SK-N-SH (cell line): ENCODE results near the gene CLCN6. TPM values are rescaled to one million over a fixed set of nuclear protein-coding genes. Genes with fewer than 3 reads are reported as not detected.
A peak's percentile ranks its signal among the peaks of the same experiment; 100 is the strongest.

Source experiments
- CTCF ChIA-PET: fragments of 300-600, 350-600 bp; formaldehyde crosslinking; extraction: SDS; loops from one replicate; lab custom pipeline; 2021; lab: Yijun Ruan, JAX
- POLR2A ChIA-PET: fragments of 350-600 bp; sonication (Branson Sonifier 250); formaldehyde crosslinking; extraction: SDS; loops from one replicate; lab custom pipeline; 2020; ENCODE audit warnings: antibody characterized with exemption, inconsistent platforms; lab: Yijun Ruan, JAX
- DNase-seq: peaks from one replicate; pipeline ENCODE4 v3.0.0; 2012
- H2AFZ ChIP-seq: fragments of 200-600 bp; sonication (generic); 2 replicates; pipeline ENCODE4 v1.8.1; 2016; ENCODE audit warnings: antibody characterized with exemption, mild to moderate bottlenecking, low read depth
- H3F3A ChIP-seq: fragments of 200-600 bp; sonication (generic); replicated peaks from 2 replicates; pipeline ENCODE3; 2016; ENCODE audit warnings: antibody characterized with exemption, mild to moderate bottlenecking; ENCODE audit not compliant: insufficient read depth
- H3K27ac ChIP-seq, 2 experiments: fragments of 200-500 bp in 1 of 2; fragments of 200-600 bp in 1 of 2; sonication (Bioruptor generic) in 1 of 2; sonication (generic), shearing (Covaris generic) in 1 of 2; 2 replicates each; pipeline versions ENCODE4 v1.5.1 to v1.6.1; 2014 to 2016; ENCODE audit warnings: low read depth in 2 of 2, inconsistent platforms in 1 of 2, low read length in 1 of 2, mild to moderate bottlenecking in 1 of 2, mixed read lengths in 1 of 2
- H3K27me3 ChIP-seq: fragments of 200-600 bp; sonication (generic), shearing (Covaris generic); 2 replicates; pipeline ENCODE4 v1.6.1; 2016; ENCODE audit warnings: mixed run types; ENCODE audit not compliant: insufficient read depth
- H3K36me3 ChIP-seq, 2 experiments: fragments of 200-500 bp in 1 of 2; fragments of 200-600 bp in 1 of 2; sonication (Bioruptor generic) in 1 of 2; sonication (generic) in 1 of 2; replicated peaks in 1 of 2; 2 replicates each; pipeline versions ENCODE3 to v1.5.1; 2014 to 2016; ENCODE audit warnings: low read length in 1 of 2, mild to moderate bottlenecking in 1 of 2; ENCODE audit not compliant: insufficient read depth in 2 of 2, control insufficient read depth in 1 of 2
- H3K4me1 ChIP-seq, 2 experiments: fragments of 200-500 bp in 1 of 2; fragments of 200-600 bp in 1 of 2; sonication (Bioruptor generic) in 1 of 2; sonication (generic), shearing (Covaris generic) in 1 of 2; 2 replicates each; pipeline versions ENCODE4 v1.5.1 to v1.6.1; 2014 to 2016; ENCODE audit warnings: low read depth in 1 of 2, low read length in 1 of 2, mixed run types in 1 of 2; ENCODE audit not compliant: insufficient read depth in 2 of 2, control insufficient read depth in 1 of 2
- H3K4me2 ChIP-seq: fragments of 200-600 bp; sonication (generic), shearing (Covaris generic); 2 replicates; pipeline ENCODE4 v1.6.1; 2017; ENCODE audit warnings: mixed run types
- H3K4me3 ChIP-seq, 2 experiments: fragments of 200-500 bp in 1 of 2; fragments of 200-600 bp in 1 of 2; sonication (Bioruptor generic) in 1 of 2; sonication (generic), shearing (Covaris generic) in 1 of 2; 2 replicates each; pipeline versions ENCODE4 v1.5.1 to v1.8.1; 2014 to 2016; ENCODE audit warnings: low read depth in 2 of 2, inconsistent platforms in 1 of 2, low read length in 1 of 2, mild to moderate bottlenecking in 1 of 2, mixed read lengths in 1 of 2, moderate library complexity in 1 of 2
- H3K79me2 ChIP-seq: fragments of 200-600 bp; sonication (generic); 2 replicates; pipeline ENCODE4 v1.8.1; 2017; ENCODE audit warnings: mild to moderate bottlenecking; ENCODE audit not compliant: insufficient read depth
- H3K9ac ChIP-seq: fragments of 200-600 bp; sonication (generic); 2 replicates; pipeline ENCODE4 v1.6.1; 2017; ENCODE audit warnings: mixed run types
- H3K9me2 ChIP-seq: fragments of 200-600 bp; sonication (generic); 2 replicates; pipeline ENCODE4 v1.6.1; 2017; ENCODE audit warnings: mixed run types
- H3K9me3 ChIP-seq: fragments of 200-600 bp; sonication (generic); 2 replicates; pipeline ENCODE4 v1.6.1; 2017; ENCODE audit warnings: mixed run types, mild to moderate bottlenecking, moderate library complexity
- H4K20me1 ChIP-seq: fragments of 200-600 bp; sonication (generic); 2 replicates; pipeline ENCODE4 v1.6.1; 2017; ENCODE audit warnings: mild to moderate bottlenecking, mixed run types; ENCODE audit not compliant: insufficient read depth
- ELF1 ChIP-seq: IDR thresholded peaks from 2 replicates; pipeline ENCODE4 v1.4.0; 2012
- EP300 ChIP-seq, 2 experiments: IDR thresholded peaks; 2 replicates each; pipeline versions ENCODE4 v1.4.0 to v1.6.1; 2012; ENCODE audit warnings: borderline replicate concordance in 1 of 2, low read depth in 1 of 2, low read length in 1 of 2
- EZH2phosphoT487 ChIP-seq: fragments of 200-600 bp; sonication (generic); IDR thresholded peaks from 2 replicates; pipeline ENCODE4 v1.6.1; 2017; ENCODE audit warnings: low read depth, mixed run types, mild to moderate bottlenecking, antibody characterized with exemption, moderate library complexity, borderline replicate concordance
- FOSL2 ChIP-seq: IDR thresholded peaks from 2 replicates; pipeline ENCODE4 v1.4.0; 2012; ENCODE audit warnings: low read depth, mild to moderate bottlenecking, moderate library complexity, borderline replicate concordance
- FOXJ3 ChIP-seq: sonication (generic); formaldehyde crosslinking; IDR thresholded peaks from 2 replicates; pipeline ENCODE4 v1.5.1; 2020; ENCODE audit warnings: mild to moderate bottlenecking, missing genetic modification reagents
- GATA2 ChIP-seq: sonication (generic); formaldehyde crosslinking; IDR thresholded peaks from 2 replicates; pipeline ENCODE4 v1.5.0; 2020; ENCODE audit warnings: mild to moderate bottlenecking, missing genetic modification reagents
- JUND ChIP-seq: IDR thresholded peaks from 2 replicates; pipeline ENCODE4 v1.4.0; 2012
- MEF2A ChIP-seq: IDR thresholded peaks from 2 replicates; pipeline ENCODE4 v1.4.0; 2012; ENCODE audit warnings: low read depth, borderline replicate concordance
- MXI1 ChIP-seq: IDR thresholded peaks from 2 replicates; pipeline ENCODE4 v1.6.1; 2012; ENCODE audit warnings: mild to moderate bottlenecking, low read depth, low read length, improper control_type of control experiment
- NRF1 ChIP-seq: IDR thresholded peaks from 2 replicates; pipeline ENCODE4 v1.6.1; 2012; ENCODE audit warnings: low read depth, mild to moderate bottlenecking, low read length
- POLR2AphosphoS5 ChIP-seq: IDR thresholded peaks from 2 replicates; pipeline ENCODE4 v1.6.1; 2012; ENCODE audit warnings: low read depth, low read length
- RCOR1 ChIP-seq: fragments of 150-350 bp; IDR thresholded peaks from 2 replicates; pipeline ENCODE4 v1.6.1; 2017; ENCODE audit warnings: antibody characterized with exemption, low read length
- RFX5 ChIP-seq: IDR thresholded peaks from 2 replicates; pipeline ENCODE4 v1.6.1; 2012; ENCODE audit warnings: mild to moderate bottlenecking, improper control_type of control experiment, low read length
- RXRA ChIP-seq: IDR thresholded peaks from 2 replicates; pipeline ENCODE4 v1.4.0; 2012; ENCODE audit warnings: low read depth, mild to moderate bottlenecking, borderline replicate concordance
- SMC3 ChIP-seq: IDR thresholded peaks from 2 replicates; pipeline ENCODE4 v1.6.1; 2012; ENCODE audit warnings: low read depth, low read length, improper control_type of control experiment
- TAF1 ChIP-seq: IDR thresholded peaks from 2 replicates; pipeline ENCODE4 v1.6.1; 2012; ENCODE audit warnings: low read depth, mild to moderate bottlenecking, low read length, moderate library complexity, borderline replicate concordance
- TCF12 ChIP-seq: IDR thresholded peaks from 2 replicates; pipeline ENCODE4 v1.4.0; 2012
- TEAD4 ChIP-seq: IDR thresholded peaks from 2 replicates; pipeline ENCODE4 v1.4.0; 2012; ENCODE audit warnings: mild to moderate bottlenecking, borderline replicate concordance; ENCODE audit not compliant: insufficient read depth
- WGBS: methylation state at CpG from one replicate; pipeline ENCODE4 v1.1.6; 2017; ENCODE audit warnings: low lambda C conversion rate; 5-methylcytosine and 5-hydroxymethylcytosine counted together
- polyA plus RNA-seq, 3 experiments: library from polyadenylated mRNA; depleted of rRNA; stranded (reverse); fragments of >200 nt; gene quantifications; 2 replicates each; pipeline ENCODE4 v1.2.3, GENCODE V29; 2012
- TF ChIP-seq, protein P1 (sequence below): IDR thresholded peaks from 2 replicates; pipeline ENCODE4 v1.4.0; 2012; ENCODE audit warnings: low read depth
- TF ChIP-seq, protein P2 (sequence below): IDR thresholded peaks from 2 replicates; pipeline ENCODE4 v1.4.0; 2012; ENCODE audit warnings: low read depth, borderline replicate concordance
- TF ChIP-seq, protein P3 (sequence below): fragments of 150-350 bp; IDR thresholded peaks from 2 replicates; pipeline ENCODE4 v1.6.1; 2016; ENCODE audit warnings: mild to moderate bottlenecking, low read depth, low read length
- TF ChIP-seq, protein P4 (sequence below): IDR thresholded peaks from 2 replicates; pipeline ENCODE4; 2012
- TF ChIP-seq, protein P5 (sequence below): IDR thresholded peaks from 2 replicates; pipeline ENCODE4 v1.4.0; 2012; ENCODE audit warnings: low read depth, borderline replicate concordance

Gene CLCN6, protein sequence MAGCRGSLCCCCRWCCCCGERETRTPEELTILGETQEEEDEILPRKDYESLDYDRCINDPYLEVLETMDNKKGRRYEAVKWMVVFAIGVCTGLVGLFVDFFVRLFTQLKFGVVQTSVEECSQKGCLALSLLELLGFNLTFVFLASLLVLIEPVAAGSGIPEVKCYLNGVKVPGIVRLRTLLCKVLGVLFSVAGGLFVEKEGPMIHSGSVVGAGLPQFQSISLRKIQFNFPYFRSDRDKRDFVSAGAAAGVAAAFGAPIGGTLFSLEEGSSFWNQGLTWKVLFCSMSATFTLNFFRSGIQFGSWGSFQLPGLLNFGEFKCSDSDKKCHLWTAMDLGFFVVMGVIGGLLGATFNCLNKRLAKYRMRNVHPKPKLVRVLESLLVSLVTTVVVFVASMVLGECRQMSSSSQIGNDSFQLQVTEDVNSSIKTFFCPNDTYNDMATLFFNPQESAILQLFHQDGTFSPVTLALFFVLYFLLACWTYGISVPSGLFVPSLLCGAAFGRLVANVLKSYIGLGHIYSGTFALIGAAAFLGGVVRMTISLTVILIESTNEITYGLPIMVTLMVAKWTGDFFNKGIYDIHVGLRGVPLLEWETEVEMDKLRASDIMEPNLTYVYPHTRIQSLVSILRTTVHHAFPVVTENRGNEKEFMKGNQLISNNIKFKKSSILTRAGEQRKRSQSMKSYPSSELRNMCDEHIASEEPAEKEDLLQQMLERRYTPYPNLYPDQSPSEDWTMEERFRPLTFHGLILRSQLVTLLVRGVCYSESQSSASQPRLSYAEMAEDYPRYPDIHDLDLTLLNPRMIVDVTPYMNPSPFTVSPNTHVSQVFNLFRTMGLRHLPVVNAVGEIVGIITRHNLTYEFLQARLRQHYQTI
- polyA plus RNA-seq (2012; rRNA removed), result 7.4 and 8.3 TPM in 2 replicates
- 4.3 and 4.7 TPM in 2 replicates for polyA plus RNA-seq (2012; cell fraction: cytosol; rRNA removed)
- polyA plus RNA-seq (2012; cell fraction: nucleus; rRNA removed), result 31.6 and 35.7 TPM in 2 replicates

DNA sequence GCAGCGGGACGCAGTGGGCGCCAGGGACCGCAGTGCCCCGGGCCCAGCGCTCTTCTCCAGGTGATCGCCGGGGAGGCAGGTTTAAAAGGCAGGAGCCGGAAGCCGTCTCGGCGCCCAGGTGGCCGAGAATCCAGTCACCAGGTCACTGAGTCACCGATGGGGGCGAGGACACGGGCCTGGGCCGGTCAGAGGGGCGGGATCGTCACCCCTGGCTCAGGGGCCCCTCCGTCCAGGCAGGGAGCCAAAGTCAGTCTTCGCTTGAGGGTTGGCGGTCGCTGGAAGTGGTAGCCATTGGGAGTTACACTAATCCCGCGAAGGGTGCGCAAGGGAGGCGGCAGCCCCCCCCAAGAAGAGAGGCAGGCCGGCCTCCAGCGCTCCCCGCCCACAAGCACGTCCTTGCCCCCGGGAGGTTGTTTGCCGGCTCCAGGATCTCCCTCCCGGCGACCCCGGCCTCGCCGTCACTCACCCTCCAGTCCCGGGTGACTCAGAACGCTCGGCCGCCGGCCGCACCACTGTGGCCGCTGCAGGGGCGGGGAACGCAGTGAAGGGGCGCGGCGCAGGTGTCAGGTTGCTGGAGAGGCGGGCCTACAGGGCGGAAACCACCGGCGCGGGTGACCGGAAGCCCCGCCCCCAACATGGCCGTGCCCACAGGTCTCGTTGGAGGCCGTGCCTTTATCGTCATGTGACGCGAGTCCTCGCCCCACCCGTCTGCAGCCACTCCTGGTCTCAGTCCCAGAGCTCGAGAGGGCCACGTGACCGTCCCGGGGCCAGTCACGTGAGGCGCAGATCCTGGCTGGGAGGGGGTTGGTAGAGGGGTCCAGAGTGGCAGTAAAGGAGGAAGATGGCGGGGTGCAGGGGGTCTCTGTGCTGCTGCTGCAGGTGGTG, at the start of gene CLCN6, which contains the start of gene MTHFR:
CLCN6 (plus strand) TSS at position 770 of the 885 bp plus-strand sequence; CDS start at position 842, 72 bp downstream.
MTHFR (minus strand) TSS at position 543 of the 885 bp plus-strand sequence. CDS start 2,848 bp downstream, outside the sequence.
- ChIA-PET CTCF (interaction anchor here (1.4 to 2.2 kb wide), 5 partner anchors 20 to 155 kb away, joined by 3 to 12 read pairs (median 7); no protein-coding TSS in a partner anchor), POLR2A (interaction anchor here (0.5 to 1.8 kb wide), 6 partner anchors 12 to 121 kb away, joined by 3 to 15 read pairs (median 3); no protein-coding TSS in a partner anchor)
- TF ChIP-seq, protein P1, sequence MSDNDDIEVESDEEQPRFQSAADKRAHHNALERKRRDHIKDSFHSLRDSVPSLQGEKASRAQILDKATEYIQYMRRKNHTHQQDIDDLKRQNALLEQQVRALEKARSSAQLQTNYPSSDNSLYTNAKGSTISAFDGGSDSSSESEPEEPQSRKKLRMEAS, result no peak; the same call in none of the 2 replicates
- TF ChIP-seq, protein P2, sequence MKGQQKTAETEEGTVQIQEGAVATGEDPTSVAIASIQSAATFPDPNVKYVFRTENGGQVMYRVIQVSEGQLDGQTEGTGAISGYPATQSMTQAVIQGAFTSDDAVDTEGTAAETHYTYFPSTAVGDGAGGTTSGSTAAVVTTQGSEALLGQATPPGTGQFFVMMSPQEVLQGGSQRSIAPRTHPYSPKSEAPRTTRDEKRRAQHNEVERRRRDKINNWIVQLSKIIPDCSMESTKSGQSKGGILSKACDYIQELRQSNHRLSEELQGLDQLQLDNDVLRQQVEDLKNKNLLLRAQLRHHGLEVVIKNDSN, result peak; percentile 100
- TF ChIP-seq, protein P3, sequence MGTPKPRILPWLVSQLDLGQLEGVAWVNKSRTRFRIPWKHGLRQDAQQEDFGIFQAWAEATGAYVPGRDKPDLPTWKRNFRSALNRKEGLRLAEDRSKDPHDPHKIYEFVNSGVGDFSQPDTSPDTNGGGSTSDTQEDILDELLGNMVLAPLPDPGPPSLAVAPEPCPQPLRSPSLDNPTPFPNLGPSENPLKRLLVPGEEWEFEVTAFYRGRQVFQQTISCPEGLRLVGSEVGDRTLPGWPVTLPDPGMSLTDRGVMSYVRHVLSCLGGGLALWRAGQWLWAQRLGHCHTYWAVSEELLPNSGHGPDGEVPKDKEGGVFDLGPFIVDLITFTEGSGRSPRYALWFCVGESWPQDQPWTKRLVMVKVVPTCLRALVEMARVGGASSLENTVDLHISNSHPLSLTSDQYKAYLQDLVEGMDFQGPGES, result peak; percentile 22; the same call in 1 of the 2 replicates
- TF ChIP-seq MXI1, result peak; percentile 91; the same call in 1 of the 2 replicates
- no peak for TF ChIP-seq MEF2A
- TF ChIP-seq, protein P4, sequence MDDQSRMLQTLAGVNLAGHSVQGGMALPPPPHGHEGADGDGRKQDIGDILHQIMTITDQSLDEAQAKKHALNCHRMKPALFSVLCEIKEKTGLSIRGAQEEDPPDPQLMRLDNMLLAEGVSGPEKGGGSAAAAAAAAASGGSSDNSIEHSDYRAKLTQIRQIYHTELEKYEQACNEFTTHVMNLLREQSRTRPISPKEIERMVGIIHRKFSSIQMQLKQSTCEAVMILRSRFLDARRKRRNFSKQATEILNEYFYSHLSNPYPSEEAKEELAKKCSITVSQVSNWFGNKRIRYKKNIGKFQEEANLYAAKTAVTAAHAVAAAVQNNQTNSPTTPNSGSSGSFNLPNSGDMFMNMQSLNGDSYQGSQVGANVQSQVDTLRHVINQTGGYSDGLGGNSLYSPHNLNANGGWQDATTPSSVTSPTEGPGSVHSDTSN, result peak; percentile 87
- 0 out of 2 replicates have a peak, but pooled peaks have one; percentile 41 for TF ChIP-seq FOXJ3 (CRISPR knock-in tag)
- TF ChIP-seq RCOR1, result no peak
- peak; percentile 39; the same call in 1 of the 2 replicates for TF ChIP-seq JUND
- TF ChIP-seq EP300 (IDR thresholded peaks at IDR 0.05; ENCODE audit: borderline replicate concordance in 1 of 2, low read depth in 1 of 2, low read length in 1 of 2), result no peak
- TF ChIP-seq TCF12, result peak; percentile 39
- no peak for TF ChIP-seq ELF1
- TF ChIP-seq, protein P5, sequence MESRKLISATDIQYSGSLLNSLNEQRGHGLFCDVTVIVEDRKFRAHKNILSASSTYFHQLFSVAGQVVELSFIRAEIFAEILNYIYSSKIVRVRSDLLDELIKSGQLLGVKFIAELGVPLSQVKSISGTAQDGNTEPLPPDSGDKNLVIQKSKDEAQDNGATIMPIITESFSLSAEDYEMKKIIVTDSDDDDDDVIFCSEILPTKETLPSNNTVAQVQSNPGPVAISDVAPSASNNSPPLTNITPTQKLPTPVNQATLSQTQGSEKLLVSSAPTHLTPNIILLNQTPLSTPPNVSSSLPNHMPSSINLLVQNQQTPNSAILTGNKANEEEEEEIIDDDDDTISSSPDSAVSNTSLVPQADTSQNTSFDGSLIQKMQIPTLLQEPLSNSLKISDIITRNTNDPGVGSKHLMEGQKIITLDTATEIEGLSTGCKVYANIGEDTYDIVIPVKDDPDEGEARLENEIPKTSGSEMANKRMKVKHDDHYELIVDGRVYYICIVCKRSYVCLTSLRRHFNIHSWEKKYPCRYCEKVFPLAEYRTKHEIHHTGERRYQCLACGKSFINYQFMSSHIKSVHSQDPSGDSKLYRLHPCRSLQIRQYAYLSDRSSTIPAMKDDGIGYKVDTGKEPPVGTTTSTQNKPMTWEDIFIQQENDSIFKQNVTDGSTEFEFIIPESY, result no peak
- peak; percentile 17; the same call in 1 of the 2 replicates for TF ChIP-seq TAF1
- peak; percentile 52 for TF ChIP-seq FOSL2
- peak; percentile 80; the same call in 1 of the 2 replicates for TF ChIP-seq RXRA
- peak; percentile 16 for TF ChIP-seq POLR2AphosphoS5
- no peak for TF ChIP-seq EZH2phosphoT487
- TF ChIP-seq RFX5, result no peak
- TF ChIP-seq SMC3, result no peak
- TF ChIP-seq NRF1, result peak; percentile 17
- TF ChIP-seq TEAD4, result peak; percentile 54; the same call in 1 of the 2 replicates
- no peak for TF ChIP-seq GATA2 (CRISPR knock-in tag)

More for the DNA sequence above, at the start of gene CLCN6, which contains the start of gene MTHFR:
- H3K79me2 ChIP-seq, result peaks cover 42% of the 10 kb centered on the region
- peaks cover 34% of the 10 kb centered on the region in 2 experiments for H3K36me3 ChIP-seq
- no peaks in the 10 kb centered on the region for H3K9me2 ChIP-seq
- no peaks in the 10 kb centered on the region for H3K27me3 ChIP-seq
- peak within 1 kb of the TSS; percentile 76 for H2AFZ ChIP-seq
- H3K4me2 ChIP-seq, result peak within 1 kb of the TSS; percentile 100
- H3K27ac ChIP-seq, result peak within 1 kb of the TSS; percentile 79 to 91
- no peaks in the 10 kb centered on the region for H3F3A ChIP-seq
- H4K20me1 ChIP-seq, result peaks cover 4% of the 10 kb centered on the region; the same call in 1 of the 2 replicates
- H3K4me1 ChIP-seq, result peaks cover 34 to 35% of the 10 kb centered on the region in 2 experiments; a peak in 3 of 4 replicates
- no peaks in the 10 kb centered on the region for H3K9me3 ChIP-seq
- WGBS, result 0% methylated on average over 13 of the region's 72 CpGs
- peak within 1 kb of the TSS; percentile 87 to 96 for H3K4me3 ChIP-seq
- peak; percentile 99 for DNase-seq
- H3K9ac ChIP-seq, result peak within 1 kb of the TSS; percentile 89
